ENCODE measurements around the gene IFNE. TPM values are rescaled to one million over a fixed set of nuclear protein-coding genes. Genes with fewer than 3 reads are reported as not detected.

IFNE gene
- total and polyA plus RNA-seq, 2 donors (not counting 1 experiment from before 2014, with no cell fraction given): 0.15 to 6.6 TPM

- no peak overlapping the region for H3K9ac ChIP-seq (ENCODE audit: insufficient read depth, low read length)
- H3K4me3 ChIP-seq (replicated peaks in 1 of 4; ENCODE audit: control extremely low read depth in 1 of 4, insufficient read depth in 1 of 4, low read depth in 3 of 4, low read length in 4 of 4): no peak overlapping the region
- H3K4me1 ChIP-seq (ENCODE audit: control insufficient read depth, extremely low read depth, insufficient read depth, low read length): no peaks in the 10 kb centered on the region
- H3K4me2 ChIP-seq (ENCODE audit: extremely low read depth, insufficient read depth, low read length): no peak overlapping the region
- DNase-seq (ENCODE audit: low read depth in 2 of 2): peak; percentile 62 to 83
- H2AFZ ChIP-seq (ENCODE audit: low read length): no peak overlapping the region
- no peak overlapping the region for H3K27ac ChIP-seq (ENCODE audit: insufficient read depth, low read length)
- H3K36me3 ChIP-seq (ENCODE audit: control insufficient read depth, insufficient read depth, low read length): no peaks in the 10 kb centered on the region
- H4K20me1 ChIP-seq (ENCODE audit: control insufficient read depth, extremely low read depth, insufficient read depth, low read length): no peaks in the 10 kb centered on the region
- H3K79me2 ChIP-seq (ENCODE audit: control insufficient read depth, insufficient read depth, low read length): no peaks in the 10 kb centered on the region
- H3K27me3 ChIP-seq (ENCODE audit: control insufficient read depth, insufficient read depth, low read length): peaks cover 4% of the 10 kb centered on the region
- H3K9me3 ChIP-seq (ENCODE audit: control insufficient read depth, insufficient read depth, low read depth, low read length): no peaks in the 10 kb centered on the region
- TF ChIP-seq CTCF (conservative IDR thresholded peaks at IDR 0.05 in 1 of 2, IDR thresholded peaks at IDR 0.05 in 1 of 2; ENCODE audit: low read depth in 1 of 2, low read length in 2 of 2) (peak; percentile 54 to 62), EZH2 (IDR thresholded peaks at IDR 0.05; ENCODE audit: low read length, missing control alignments) (no peak)
These were observed 47.7 kb downstream of the IFNE start for GRCh38 chr9:21434202-21435014.

GRCh38 chr9:21432672-21433425, 49.3 kb downstream of the IFNE start:
- Histone ChIP-seq H3K9me3 (ENCODE audit: control insufficient read depth, insufficient read depth, low read depth, low read length) (no peaks in the 10 kb centered on the region), H3K36me3 (ENCODE audit: control insufficient read depth, insufficient read depth, low read length) (no peaks in the 10 kb centered on the region), H3K79me2 (ENCODE audit: control insufficient read depth, insufficient read depth, low read length) (no peaks in the 10 kb centered on the region), H2AFZ (ENCODE audit: low read length) (no peak overlapping the region), H3K4me2 (ENCODE audit: extremely low read depth, insufficient read depth, low read length) (no peak overlapping the region), H3K9ac (ENCODE audit: insufficient read depth, low read length) (no peak overlapping the region), H3K4me3 (replicated peaks in 1 of 4; ENCODE audit: control extremely low read depth in 1 of 4, insufficient read depth in 1 of 4, low read depth in 3 of 4, low read length in 4 of 4) (no peak overlapping the region), H3K27ac (ENCODE audit: insufficient read depth, low read length) (no peak overlapping the region), H3K27me3 (ENCODE audit: control insufficient read depth, insufficient read depth, low read length) (peaks cover 10% of the 10 kb centered on the region), H4K20me1 (ENCODE audit: control insufficient read depth, extremely low read depth, insufficient read depth, low read length) (no peaks in the 10 kb centered on the region), H3K4me1 (ENCODE audit: control insufficient read depth, extremely low read depth, insufficient read depth, low read length) (no peaks in the 10 kb centered on the region)
- TF ChIP-seq EZH2 (IDR thresholded peaks at IDR 0.05; ENCODE audit: low read length, missing control alignments) (no peak), CTCF (conservative IDR thresholded peaks at IDR 0.05 in 1 of 2, IDR thresholded peaks at IDR 0.05 in 1 of 2; ENCODE audit: low read depth in 1 of 2, low read length in 2 of 2) (no peak)
- DNase-seq (ENCODE audit: low read depth in 2 of 2): no peak

Other genes starting within 250 kb of the IFNE start
- not detected in 2 replicates for gene IFNA14, start 242.3 kb downstream of the IFNE start, total RNA-seq
- not detected in 2 replicates for gene IFNA14, start 242.3 kb downstream of the IFNE start, polyA plus RNA-seq
- not detected in 2 replicates for gene IFNA5, start 177.0 kb downstream of the IFNE start, total RNA-seq
- gene IFNA5, start 177.0 kb downstream of the IFNE start, polyA plus RNA-seq: not detected in 2 replicates
- gene KLHL9, start 146.9 kb downstream of the IFNE start, total RNA-seq: 37.2 and 37.5 TPM in 2 replicates
- 25.7 and 33.5 TPM in 2 replicates for gene KLHL9, start 146.9 kb downstream of the IFNE start, polyA plus RNA-seq
- not detected in 2 replicates for gene IFNA6, start 131.4 kb downstream of the IFNE start, total RNA-seq
- gene IFNA6, start 131.4 kb downstream of the IFNE start, polyA plus RNA-seq: not detected in 2 replicates
- not detected in 2 replicates for gene IFNA13, start 114.3 kb downstream of the IFNE start, total RNA-seq
- gene IFNA13, start 114.3 kb downstream of the IFNE start, polyA plus RNA-seq: not detected in 2 replicates
- not detected in 2 replicates for gene IFNA2, start 96.9 kb downstream of the IFNE start, total RNA-seq
- not detected in 2 replicates for gene IFNA2, start 96.9 kb downstream of the IFNE start, polyA plus RNA-seq
- gene IFNA8, start 73.2 kb downstream of the IFNE start, total RNA-seq: not detected in 2 replicates
- gene IFNA8, start 73.2 kb downstream of the IFNE start, polyA plus RNA-seq: not detected in 2 replicates
- not detected in 2 replicates for gene IFNA1, start 41.9 kb downstream of the IFNE start, total RNA-seq
- gene IFNA1, start 41.9 kb downstream of the IFNE start, polyA plus RNA-seq: not detected in 2 replicates

Data from fibroblast of lung (primary cell).